Measurements from ENCODE around the gene TBL1X.

GRCh38 chrX:9495496-9495895 is 30.6 kb downstream of the TBL1X start:
- TF ChIP-seq CTCF (conservative IDR thresholded peaks at IDR 0.05; ENCODE audit: low read depth, low read length) (no peak), EZH2 (IDR thresholded peaks at IDR 0.05; ENCODE audit: low read length, unreplicated experiment) (no peak)
